Raji (cell line): ENCODE data around the gene HMMR.

Experiments
- POLR2A ChIP-seq: IDR thresholded peaks from 2 replicates; pipeline ENCODE4 v1.6.1; 2011; ENCODE audit warnings: low read depth, low read length, control low read depth; ENCODE audit not compliant: insufficient read depth

Gene HMMR

DNA sequence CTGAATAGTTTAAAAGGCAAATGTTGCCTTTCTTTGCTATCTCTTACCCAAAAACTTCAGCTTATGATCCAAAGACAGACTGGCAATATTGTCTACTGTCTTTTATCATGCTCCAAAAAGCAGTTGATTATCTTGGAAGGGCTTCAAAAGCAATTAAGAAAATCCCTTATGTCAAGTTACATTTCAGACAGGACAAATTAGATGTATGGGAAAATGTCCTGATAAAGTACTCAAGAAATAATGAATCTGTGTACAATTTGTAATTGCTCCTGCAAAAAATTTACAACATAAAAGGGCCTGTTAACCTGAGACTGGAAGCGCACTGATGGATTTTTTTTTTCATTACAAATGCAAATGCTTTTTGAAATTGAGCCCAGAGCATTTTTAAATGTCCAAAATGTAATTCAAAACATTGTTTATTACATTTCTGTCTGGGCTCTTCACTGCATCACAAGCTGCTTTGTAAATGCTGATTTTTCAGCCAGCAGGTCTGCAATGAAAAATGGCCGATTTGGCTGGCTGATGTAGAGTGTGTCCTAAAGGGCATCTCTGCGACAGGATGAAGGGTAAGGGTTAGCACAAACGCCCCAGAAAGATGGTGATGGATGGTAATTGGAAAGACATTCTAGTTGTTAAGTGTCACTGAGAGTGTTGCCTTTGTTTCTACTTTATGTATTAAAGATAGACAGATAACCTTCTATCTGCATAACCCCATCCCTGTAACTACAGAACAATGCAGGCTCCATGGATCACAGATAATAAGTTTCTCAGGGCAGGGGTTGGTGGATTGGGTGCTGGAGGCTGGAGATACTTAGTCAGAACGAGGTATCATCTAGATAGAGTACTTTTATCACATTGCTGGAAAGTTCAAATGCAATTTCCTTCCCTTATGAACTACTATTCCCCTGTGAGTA lies 72.0 kb downstream of the HMMR start:
- TF ChIP-seq POLR2A = no peak

DNA sequence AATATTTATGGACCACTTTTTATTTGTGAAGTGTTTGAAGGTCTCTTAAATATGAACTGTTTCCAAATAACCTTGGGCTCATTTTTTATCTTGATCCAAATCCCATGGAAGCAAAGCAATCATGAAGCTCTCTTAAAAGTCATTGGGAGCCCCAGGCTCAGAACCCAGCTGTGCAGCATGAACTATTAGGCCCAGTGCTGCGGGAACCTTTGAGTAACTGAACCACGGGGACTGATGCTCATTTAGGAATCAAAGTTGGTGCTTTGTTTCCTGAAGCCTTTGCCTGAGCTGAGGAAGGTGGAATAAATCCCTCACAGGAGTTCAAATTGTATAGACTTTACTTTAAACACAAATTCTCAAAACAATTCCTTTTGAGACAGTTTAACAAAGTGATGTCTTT lies 72.8 kb downstream of the HMMR start:
- TF ChIP-seq POLR2A = no peak

DNA sequence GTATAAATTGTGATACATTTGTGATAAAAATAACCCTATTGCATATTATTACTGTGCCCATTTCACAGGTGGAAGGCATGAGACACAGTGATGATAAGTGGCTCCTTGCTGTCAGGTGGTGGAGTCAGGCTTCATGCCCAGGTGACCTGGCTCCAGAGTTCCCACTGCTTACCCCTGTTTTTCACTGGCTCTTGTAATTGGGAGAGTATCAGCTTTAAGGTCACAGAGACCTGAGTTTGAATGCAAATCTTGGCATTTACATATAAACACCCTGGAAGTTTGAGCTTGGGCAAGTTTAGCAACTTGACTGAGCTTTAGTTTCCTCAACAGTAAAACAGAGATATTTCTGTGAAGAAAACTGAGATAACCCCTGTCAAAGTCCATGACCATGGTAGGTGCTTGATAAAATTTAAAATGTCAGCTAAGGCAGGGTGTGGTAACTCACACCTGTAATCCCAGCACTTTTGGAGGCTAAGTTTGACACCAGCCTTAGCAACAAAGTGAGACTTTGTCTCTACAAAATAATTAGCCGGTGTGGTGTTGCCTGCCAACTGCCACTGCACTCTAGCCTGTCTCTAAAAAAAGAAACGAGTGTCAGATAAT lies 74.2 kb downstream of the HMMR start:
- no peak for TF ChIP-seq POLR2A

DNA sequence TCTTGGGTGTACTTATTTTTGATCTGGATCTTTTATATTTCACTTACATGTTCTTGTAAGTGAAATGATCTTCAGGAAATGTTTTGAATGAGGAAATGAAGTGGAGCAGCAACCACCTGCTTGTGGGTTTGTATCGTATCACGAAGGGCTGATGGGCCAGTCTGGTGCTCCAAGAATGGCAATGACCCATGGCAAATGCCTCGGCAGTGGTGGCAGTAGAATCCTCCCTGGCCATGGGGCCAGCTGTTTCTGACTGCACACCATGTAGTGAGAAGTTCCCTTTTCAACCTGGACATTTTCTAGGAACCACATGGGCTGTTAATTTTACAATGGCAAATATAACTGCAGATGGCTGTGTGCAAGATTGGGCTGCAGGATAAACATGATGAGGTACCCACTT lies 74.9 kb downstream of the HMMR start:
- TF ChIP-seq POLR2A = no peak

DNA sequence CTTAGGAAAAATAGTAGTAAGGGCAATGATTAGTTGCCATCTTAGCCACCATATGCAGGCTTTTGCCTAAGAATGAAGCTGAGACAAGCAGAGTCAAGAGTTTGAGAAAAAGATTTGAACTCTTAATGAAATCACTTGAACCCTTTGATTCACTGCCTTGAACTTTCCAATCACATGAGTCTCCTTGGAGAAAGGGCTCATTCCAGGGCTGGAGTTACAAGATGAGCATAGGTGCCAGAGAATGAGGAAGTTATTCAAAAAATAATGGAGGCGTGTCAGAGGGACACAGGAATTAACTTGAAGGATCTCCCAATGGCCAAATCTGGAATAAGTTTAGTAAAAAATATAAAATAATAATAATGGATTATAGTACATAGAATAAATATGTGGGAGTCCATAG lies 80.3 kb downstream of the HMMR start:
- no peak for TF ChIP-seq POLR2A
